HUES48 (cell line): ENCODE data around the gene SDSL.

Experiments used
- H3K27ac ChIP-seq: one replicate; pipeline ENCODE4 v1.7.0; 2013; ENCODE audit warnings: low read depth, low read length, inconsistent platforms
- H3K27me3 ChIP-seq: 2 replicates; pipeline ENCODE4 v1.6.1; 2013; ENCODE audit warnings: mild to moderate bottlenecking, low read length; ENCODE audit not compliant: control insufficient read depth, insufficient read depth
- H3K36me3 ChIP-seq: 2 replicates; pipeline ENCODE4 v1.6.1; 2013; ENCODE audit warnings: low read length; ENCODE audit not compliant: control insufficient read depth, insufficient read depth
- H3K4me1 ChIP-seq: 2 replicates; pipeline ENCODE4 v1.6.1; 2013; ENCODE audit warnings: mild to moderate bottlenecking, low read length; ENCODE audit not compliant: control insufficient read depth, insufficient read depth
- H3K4me3 ChIP-seq: 2 replicates; pipeline ENCODE4 v1.5.1; 2013; ENCODE audit warnings: mild to moderate bottlenecking, low read depth, low read length
- H3K9ac ChIP-seq: 2 replicates; pipeline ENCODE4 v1.6.1; 2013; ENCODE audit warnings: mild to moderate bottlenecking, low read depth, low read length, moderate library complexity
- H3K9me3 ChIP-seq: 2 replicates; pipeline ENCODE4 v1.6.1; 2013; ENCODE audit warnings: low read length; ENCODE audit not compliant: control insufficient read depth, insufficient read depth

The SDSL gene

DNA sequence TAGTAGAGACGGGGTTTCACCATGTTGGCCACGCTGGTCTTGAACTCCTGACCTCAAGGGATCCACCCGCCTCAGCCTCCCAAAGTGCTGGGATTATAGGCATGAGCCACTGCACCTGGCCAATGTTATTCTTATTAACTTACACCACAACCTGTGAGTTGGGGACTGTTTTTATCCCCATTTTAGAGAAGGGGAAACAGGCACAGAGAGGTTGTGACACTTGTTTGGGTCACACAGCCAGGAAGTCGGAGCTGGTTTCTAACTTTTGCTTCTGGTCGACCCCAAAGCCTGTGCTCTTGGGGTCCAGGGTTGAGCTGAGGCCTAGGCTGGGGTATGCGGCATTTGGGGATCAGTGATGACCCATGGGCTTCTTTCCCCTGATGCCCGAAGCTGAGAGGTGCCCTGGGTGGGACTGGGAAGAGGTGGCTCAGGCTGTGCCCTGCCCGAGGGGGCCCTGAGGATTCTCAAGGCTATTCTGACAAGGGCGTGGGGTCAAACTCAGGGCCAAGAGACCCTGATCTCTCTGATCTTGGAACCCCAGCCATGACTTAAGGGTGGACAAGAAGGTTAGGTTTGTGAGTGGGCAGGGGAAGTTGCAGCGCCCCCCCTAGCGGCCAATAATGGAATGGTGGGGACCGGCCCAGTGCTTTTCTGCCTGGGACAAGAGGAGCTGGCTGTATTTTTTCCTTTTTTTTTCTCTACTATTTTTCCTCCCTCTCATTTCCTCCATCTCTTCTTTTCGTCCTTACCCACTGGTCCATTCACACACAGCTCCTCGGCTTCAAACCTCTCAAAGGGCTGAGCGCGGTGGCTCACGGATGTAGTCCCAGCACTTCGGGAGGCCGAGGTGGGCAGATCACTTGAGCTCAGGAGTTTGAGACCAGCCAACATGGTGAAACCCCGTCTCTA is 3.0 kb downstream of the SDSL start:
- Histone ChIP-seq H3K4me3 (peak overlapping the region; percentile 42), H3K9me3 (no peaks in the 10 kb centered on the region), H3K27me3 (no peaks in the 10 kb centered on the region), H3K27ac (peak overlapping the region; percentile 81), H3K36me3 (no peaks in the 10 kb centered on the region), H3K4me1 (peaks cover 4% of the 10 kb centered on the region; the same call in 1 of the 2 replicates), H3K9ac (no peak overlapping the region)

DNA sequence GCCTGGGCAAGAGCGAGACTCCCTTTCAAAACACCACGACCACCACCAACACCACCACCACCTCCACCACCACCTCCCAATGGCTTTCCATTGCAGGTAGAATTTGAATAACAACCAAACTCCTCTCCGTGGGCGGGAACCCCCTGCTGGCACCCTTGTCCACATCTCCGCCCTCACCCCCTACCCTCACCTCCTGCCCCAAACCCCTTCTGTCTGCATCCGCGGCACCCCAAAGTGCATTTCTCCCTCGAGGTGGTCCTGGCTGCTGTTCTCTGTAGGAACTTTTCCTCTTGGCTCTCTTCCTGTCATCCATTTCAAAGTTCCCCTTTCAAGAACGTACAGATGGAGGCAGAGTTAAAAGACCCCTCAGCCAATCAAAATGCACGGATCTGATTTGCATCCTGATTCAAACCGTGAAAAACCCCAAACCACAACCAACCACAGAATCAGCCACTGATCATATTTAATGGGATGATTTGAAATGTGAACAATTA is 3.8 kb downstream of the SDSL start:
- no peaks in the 10 kb centered on the region for H3K9me3 ChIP-seq
- H3K9ac ChIP-seq, result no peak overlapping the region
- peaks cover 4% of the 10 kb centered on the region; the same call in 1 of the 2 replicates for H3K4me1 ChIP-seq
- peak overlapping the region; percentile 42 for H3K4me3 ChIP-seq
- H3K36me3 ChIP-seq, result no peaks in the 10 kb centered on the region
- H3K27ac ChIP-seq, result peak overlapping the region; percentile 81
- H3K27me3 ChIP-seq, result no peaks in the 10 kb centered on the region

GRCh38 chr12:113427882-113428281 is 5.7 kb downstream of the SDSL start:
- H3K9ac ChIP-seq, result no peak overlapping the region
- H3K36me3 ChIP-seq, result no peaks in the 10 kb centered on the region
- no peak overlapping the region for H3K4me3 ChIP-seq
- H3K27me3 ChIP-seq, result no peaks in the 10 kb centered on the region
- H3K4me1 ChIP-seq, result no peaks in the 10 kb centered on the region
- H3K27ac ChIP-seq, result no peak overlapping the region
- H3K9me3 ChIP-seq, result no peaks in the 10 kb centered on the region

GRCh38 chr12:113428482-113428881 is 6.3 kb downstream of the SDSL start:
- no peak overlapping the region for H3K27ac ChIP-seq
- no peak overlapping the region for H3K4me3 ChIP-seq
- H3K36me3 ChIP-seq, result no peaks in the 10 kb centered on the region
- H3K9me3 ChIP-seq, result no peaks in the 10 kb centered on the region
- H3K9ac ChIP-seq, result no peak overlapping the region
- no peaks in the 10 kb centered on the region for H3K4me1 ChIP-seq
- H3K27me3 ChIP-seq, result no peaks in the 10 kb centered on the region

DNA sequence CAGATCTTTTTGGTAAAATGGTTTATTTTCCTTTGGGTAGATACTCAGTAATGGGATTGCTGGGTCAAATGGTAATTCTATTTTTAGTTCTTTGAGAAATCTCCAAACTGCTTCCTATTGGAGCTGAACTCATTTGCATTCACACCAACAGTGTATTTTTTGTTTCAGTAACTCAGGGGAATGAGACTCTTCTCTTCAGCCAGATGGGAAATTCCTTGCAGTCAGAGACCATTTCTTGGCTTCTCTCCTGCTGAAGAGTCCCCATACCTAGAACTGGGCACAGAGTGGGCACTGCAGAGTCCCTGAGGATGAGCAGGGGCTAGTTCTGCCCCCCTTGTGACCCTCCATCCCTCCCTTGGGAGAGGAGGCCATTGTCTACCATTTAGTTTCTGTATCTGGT is 10.8 kb downstream of the SDSL start:
- Histone ChIP-seq H3K4me3 (no peak overlapping the region), H3K36me3 (no peaks in the 10 kb centered on the region), H3K9ac (no peak overlapping the region), H3K27ac (no peak overlapping the region), H3K27me3 (no peaks in the 10 kb centered on the region), H3K9me3 (no peaks in the 10 kb centered on the region), H3K4me1 (no peaks in the 10 kb centered on the region)

- Histone ChIP-seq H3K4me3 (no peak overlapping the region), H3K27ac (no peak overlapping the region), H3K4me1 (peaks cover 4% of the 10 kb centered on the region; the same call in 1 of the 2 replicates), H3K27me3 (no peaks in the 10 kb centered on the region; the same call in 1 of the 2 replicates), H3K36me3 (no peaks in the 10 kb centered on the region), H3K9me3 (no peaks in the 10 kb centered on the region), H3K9ac (no peak overlapping the region)
Observed at GRCh38 chr12:113435367-113435766, 13.2 kb downstream of the SDSL start.

DNA sequence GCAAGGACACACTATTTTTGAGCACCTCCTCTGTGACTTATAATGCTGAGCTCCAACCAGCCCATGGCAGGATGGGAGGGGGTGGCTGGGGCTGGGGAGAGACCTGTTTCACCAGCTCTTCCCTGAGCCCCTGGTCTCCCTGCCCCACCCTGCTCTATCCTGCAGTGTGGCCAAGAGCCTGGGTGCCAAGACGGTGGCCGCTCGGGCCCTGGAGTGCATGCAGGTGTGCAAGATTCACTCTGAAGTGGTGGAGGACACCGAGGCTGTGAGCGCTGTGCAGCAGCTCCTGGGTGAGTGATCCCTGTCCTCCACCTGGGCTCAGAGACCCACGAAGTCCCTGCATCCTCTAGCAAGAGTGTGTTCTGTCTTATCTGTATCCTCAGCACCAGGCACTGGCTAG is 14.4 kb downstream of the SDSL start:
- no peak overlapping the region for H3K27ac ChIP-seq

DNA sequence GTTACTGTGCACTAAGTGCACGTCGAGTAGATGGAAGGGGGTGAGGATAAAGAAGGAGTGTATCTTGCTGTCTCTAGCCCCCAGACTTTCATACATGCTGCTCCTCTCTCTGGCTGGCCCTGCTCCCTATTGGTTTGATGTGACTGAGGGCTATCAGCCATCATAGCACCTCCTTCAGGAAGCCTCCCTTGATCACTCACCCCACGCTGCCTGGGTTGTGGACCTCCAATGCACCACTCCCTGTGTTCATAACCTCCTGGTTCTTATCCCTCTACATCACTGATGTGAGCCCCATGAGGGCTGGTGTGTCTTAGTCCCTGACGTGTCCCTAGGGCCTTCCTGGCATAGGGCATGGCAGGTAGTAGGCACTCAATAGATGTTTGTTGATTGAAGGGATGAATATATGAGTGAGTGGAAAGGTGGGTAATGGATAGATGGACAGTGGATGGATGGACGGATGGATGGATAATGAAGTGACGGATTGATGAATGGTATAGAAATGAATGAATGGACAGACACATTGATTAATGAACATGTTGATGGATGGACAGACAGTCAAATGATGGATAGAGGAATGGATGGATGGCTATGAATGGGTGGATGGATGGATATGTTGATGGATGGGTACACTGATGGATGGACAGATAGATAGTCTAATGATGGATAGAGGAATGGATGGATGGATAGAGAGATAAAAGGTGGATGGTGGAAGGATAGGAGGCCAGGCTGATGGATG is 15.0 kb downstream of the SDSL start:
- no peaks in the 10 kb centered on the region; the same call in 1 of the 2 replicates for H3K27me3 ChIP-seq
- H3K27ac ChIP-seq, result no peak overlapping the region
- no peaks in the 10 kb centered on the region for H3K36me3 ChIP-seq

More for the DNA sequence above, 14.4 kb downstream of the SDSL start:
- H3K4me1 ChIP-seq, result peaks cover 4% of the 10 kb centered on the region; the same call in 1 of the 2 replicates
- H3K9me3 ChIP-seq, result no peaks in the 10 kb centered on the region
- H3K27me3 ChIP-seq, result no peaks in the 10 kb centered on the region; the same call in 1 of the 2 replicates
- H3K4me3 ChIP-seq, result no peak overlapping the region
- no peaks in the 10 kb centered on the region for H3K36me3 ChIP-seq
- no peak overlapping the region for H3K9ac ChIP-seq

GRCh38 chr12:113437729-113438100 is 15.5 kb downstream of the SDSL start:
- no peaks in the 10 kb centered on the region for H3K36me3 ChIP-seq
- H3K27ac ChIP-seq, result no peak overlapping the region
- no peak overlapping the region for H3K4me3 ChIP-seq
- peaks cover 4% of the 10 kb centered on the region; the same call in 1 of the 2 replicates for H3K4me1 ChIP-seq
- no peaks in the 10 kb centered on the region; the same call in 1 of the 2 replicates for H3K27me3 ChIP-seq
- H3K9me3 ChIP-seq, result no peaks in the 10 kb centered on the region
- H3K9ac ChIP-seq, result no peak overlapping the region

More for the DNA sequence above, 15.0 kb downstream of the SDSL start:
- Histone ChIP-seq H3K4me3 (no peak overlapping the region), H3K9me3 (no peaks in the 10 kb centered on the region), H3K9ac (no peak overlapping the region), H3K4me1 (peaks cover 4% of the 10 kb centered on the region; the same call in 1 of the 2 replicates)

GRCh38 chr12:113438523-113439300 is 16.5 kb downstream of the SDSL start:
- Histone ChIP-seq H3K27ac (no peak overlapping the region), H3K4me1 (peaks cover 4% of the 10 kb centered on the region; the same call in 1 of the 2 replicates), H3K4me3 (no peak overlapping the region), H3K27me3 (no peaks in the 10 kb centered on the region; the same call in 1 of the 2 replicates), H3K9me3 (no peaks in the 10 kb centered on the region), H3K9ac (no peak overlapping the region), H3K36me3 (no peaks in the 10 kb centered on the region)
